NCI-H2171 treated with DMSO at 0.1 percent for 48 hours (cell line): ENCODE results near the gene PEPD.
"Not testable (repeated sequence)": the region's sequence is repeated elsewhere in the genome, so short reads cannot be mapped to it uniquely, and the experiment has no call there.

Source experiments
- DNase-seq: peaks from one replicate; lab custom pipeline; 2025; lab: John Stamatoyannopoulos, UW

The PEPD gene

DNA sequence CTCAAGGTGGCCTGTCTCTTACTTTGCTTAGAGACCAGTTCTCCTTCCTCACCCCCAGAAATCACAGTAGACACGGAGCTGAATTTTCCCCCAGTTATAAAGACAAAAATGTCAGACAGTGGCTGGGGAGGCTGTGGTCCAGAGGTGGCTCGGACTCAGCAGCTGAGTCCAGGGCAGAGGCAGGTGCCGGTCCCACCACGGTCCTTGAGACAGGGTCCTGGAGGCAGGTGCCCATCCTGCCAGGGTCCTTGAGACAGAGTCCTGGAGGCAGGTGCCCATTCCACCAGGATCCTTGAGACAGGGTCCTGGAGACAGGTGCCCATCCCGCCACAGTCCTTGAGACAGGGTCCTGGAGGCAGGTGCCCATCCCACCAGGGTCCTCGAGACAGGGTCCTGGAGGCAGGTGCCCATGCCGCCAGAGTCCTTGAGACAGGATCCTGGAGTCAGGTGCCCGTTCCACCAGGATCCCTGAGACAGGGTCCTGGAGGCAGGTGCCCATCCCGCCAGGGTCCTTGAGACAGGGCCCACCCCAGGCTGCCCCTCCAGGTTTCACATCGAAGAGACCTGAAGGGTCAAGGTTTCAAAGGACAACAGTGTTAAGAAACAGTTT is 23.1 kb downstream of the PEPD start:
- DNase-seq, result no peak

DNA sequence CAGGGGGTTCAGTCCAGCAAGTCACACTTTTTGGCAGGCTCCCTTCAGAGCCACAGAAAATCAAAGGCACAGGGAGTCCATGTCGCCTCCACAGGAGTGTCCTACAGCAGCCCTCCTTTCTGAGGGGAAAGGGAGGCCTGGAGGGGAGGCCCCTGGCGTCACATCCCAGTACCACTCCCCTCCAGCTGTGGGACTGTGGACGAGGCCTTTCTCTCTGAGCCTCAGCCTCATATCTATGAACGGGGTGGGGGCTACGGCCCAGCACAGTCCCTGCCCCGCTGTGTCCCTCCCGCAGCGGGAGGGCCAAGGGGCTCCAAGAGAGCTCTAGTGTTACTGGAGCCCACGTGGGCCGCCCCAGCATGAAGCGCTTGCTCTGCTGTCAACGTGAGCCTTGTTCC is 23.8 kb downstream of the PEPD start:
- no peak for DNase-seq

DNA sequence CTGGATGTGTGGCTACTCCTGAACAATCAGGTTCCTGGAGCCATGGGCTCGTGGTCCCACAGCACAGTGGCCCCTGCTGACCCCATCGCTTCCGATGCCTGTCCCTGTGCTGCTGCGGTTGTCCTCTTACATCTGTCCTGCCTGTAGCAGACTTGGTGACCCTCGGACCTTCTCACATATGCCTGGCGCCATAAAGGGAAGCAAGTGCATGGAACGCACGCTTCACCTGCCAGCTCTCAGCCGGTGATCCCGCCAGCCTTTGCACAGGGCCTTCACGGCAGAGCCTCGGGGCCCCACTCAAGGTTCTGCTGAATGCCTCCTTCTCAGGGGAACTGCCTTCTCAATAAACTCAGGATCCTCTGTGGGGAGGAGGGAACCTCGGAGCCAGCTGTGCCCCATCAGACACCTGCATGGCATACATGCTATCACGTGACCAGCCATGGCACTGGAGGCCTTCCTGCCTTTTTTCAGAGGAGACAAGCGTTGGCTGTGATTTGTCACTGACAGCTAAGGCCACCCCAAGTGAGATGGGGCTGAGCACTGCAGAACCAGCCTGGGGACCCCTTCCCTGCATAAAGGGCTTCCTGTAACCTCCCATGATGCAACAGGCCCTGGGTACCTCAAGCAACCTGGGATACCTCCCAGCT is 24.3 kb downstream of the PEPD start:
- no peak for DNase-seq

DNA sequence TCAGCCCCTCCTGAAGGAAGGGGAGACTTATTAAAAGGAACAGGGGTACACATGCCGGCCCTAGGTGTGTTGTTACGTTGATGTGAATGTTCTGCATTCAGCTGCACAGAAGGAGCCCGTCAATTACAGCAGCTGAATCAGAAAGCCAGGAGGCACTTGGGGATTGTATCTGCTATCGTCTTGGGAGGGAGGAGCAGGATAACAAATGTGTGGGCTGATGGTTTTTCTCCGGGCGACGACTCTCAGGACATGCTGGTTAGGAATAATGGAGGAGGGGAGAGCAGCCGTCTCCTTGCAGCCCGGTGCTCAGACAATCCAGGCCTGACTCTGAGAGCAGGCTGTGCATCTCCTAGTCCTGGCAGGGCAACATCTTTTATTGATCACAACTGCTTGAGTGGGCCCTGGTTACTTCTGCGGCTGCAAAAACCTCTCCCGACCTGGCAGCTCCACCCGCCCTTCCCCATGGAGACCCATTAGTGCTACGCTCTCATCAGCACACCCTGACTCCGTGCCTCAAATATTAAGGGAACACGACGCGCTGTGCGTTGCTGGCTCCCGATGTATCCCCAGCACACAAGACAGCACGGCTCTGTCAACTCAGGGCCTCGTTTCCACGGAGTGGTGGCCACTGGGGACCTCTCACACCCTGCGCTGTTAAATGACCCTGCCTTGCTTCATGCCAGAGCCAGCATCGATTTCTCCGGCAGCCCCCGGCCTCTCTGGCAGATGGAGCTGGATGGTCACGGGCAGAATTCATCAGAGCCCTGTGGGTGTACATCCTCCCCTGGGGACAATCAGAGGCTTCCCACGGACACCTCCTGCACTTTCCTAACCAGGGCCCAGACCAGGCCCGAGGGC is 25.3 kb downstream of the PEPD start:
- DNase-seq, result peak; percentile 10

DNA sequence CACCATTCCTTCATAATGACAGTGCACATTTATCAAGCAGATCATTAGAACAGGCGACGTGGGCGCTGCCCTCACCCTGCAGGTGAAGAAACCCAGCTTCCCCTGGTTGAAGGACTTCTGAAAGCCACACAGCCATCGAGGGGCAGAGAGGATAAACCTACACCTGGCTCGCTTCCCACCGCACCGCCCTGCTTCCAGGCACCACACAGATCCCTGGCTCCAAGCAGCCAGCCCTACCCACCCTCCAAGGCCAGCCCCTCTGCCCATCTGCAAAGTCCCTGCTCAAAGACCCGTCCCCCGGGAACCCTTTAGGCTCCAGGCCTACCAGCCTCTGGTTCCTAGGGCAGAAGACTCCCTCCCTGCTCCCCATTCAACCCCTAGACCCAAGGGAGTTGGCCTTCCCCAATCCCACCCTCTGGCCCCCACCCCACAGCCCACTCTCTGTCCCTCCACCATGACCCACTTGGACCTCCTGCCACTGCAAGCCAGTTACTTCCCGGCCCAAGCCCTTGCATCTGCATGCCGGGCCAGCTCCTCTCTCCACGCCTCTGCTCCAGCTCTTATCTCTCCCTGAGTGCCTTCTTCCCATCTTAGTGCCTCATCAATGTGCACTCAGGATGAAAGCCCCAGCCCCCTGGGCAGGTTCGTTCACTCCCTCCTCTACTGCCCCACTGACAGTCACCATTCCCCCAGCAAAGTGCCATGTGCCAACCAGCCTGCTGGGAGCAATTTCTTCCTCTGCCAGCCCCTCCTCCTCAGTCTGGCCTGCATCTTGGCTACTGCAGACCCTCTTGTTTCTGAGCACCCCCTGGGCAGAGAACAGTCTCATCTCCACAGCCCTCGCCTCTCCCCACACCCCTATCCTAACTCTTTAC is 28.0 kb downstream of the PEPD start:
- no peak for DNase-seq

DNA sequence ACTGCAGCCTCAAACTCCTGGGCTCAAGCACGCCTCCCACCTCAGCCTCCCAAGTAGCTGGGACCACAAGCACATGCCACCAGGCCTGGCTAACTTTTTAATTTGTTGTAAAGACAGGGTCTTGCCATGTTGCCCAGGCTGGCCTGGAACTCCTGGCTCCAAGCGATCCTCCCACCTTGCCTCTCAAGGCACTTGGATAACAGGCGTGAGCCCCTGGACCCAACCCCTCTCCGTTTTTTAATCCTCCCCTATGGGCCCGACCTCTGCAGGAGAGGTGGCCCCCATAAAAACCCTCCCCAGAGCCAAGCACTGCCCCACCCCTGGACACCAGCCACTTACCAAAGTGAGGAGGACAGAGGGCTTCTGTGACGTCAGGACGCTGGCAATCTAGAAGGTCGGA is 28.6 kb downstream of the PEPD start:
- no peak for DNase-seq

DNA sequence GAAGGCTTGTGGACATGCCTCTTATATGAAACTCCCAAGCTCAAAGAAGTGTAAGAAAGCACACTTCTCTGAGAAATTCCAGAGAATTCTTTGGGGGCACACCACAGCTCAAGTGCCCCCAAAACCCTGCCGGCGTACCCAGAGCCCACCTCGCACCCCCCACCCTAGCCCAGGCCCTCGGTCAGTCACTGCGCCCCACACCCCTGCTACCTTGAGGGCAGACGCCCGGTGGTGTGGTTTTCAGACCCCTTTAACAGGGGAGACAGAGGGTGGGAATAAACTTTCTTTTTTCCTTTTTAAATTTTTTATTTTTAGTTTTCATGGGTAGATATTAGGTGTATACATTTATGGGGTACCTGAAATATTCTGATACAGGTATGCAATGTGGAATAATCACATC is 29.5 kb downstream of the PEPD start:
- DNase-seq, result no peak

DNA sequence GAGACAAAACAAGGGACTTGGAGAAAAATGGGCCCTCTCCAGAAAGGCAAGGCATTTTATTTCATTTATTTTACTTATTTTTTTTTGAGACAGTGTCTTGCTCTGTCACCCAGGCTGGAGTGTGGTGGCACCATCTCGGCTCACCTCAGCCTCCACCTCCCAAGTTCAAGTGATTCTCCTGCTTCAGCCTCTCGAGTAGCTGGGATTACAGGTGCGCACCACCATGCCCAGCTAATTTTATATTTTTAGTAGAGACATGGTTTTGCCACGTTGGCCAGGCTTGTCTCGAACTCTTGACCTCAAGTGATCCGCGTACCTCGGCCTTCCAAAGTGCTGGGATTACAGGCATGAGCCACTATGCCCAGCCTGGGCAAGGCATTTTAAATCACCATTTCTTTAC is 31.0 kb downstream of the PEPD start:
- DNase-seq, result not testable (repeated sequence)

DNA sequence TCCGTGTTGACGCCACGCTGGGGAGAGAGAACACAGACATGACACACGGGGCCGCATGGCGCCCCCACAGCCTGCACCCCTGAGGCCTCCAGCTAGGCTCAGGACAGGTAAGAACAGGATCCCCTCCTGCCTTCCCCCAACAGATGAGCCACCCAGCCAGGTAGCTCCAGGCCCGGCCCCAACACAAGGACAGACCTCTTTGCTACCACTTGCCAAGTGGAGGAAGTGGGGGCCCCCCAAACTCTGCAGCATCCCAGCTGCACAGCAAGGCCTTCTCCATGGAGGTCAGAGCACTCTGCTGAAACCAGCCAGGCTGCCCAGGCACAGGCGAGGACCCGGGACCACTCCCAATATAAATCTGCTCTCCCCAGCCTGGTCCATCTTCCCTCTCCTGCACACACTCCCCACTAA is 31.5 kb downstream of the PEPD start:
- no peak for DNase-seq

DNA sequence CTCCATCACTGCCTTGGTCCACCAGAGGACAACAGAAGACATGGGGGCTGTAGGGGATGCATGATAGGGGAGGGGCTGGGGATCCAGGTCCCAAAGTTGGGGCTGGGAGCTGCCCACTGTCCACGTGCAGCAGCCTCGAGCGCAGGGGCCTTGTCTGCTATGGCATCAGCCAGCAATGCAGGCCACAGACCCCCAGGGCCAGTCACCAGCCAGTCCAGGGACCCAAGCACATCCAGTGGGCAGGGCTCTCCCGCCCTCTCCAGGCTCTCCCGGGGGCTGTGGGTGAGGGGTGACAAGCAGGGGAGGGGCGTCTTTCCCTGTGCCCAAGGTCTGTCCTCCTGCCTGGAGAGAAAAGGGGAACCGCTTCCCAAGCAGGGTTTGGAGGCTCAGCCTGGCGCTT is 32.8 kb downstream of the PEPD start:
- no peak for DNase-seq

DNA sequence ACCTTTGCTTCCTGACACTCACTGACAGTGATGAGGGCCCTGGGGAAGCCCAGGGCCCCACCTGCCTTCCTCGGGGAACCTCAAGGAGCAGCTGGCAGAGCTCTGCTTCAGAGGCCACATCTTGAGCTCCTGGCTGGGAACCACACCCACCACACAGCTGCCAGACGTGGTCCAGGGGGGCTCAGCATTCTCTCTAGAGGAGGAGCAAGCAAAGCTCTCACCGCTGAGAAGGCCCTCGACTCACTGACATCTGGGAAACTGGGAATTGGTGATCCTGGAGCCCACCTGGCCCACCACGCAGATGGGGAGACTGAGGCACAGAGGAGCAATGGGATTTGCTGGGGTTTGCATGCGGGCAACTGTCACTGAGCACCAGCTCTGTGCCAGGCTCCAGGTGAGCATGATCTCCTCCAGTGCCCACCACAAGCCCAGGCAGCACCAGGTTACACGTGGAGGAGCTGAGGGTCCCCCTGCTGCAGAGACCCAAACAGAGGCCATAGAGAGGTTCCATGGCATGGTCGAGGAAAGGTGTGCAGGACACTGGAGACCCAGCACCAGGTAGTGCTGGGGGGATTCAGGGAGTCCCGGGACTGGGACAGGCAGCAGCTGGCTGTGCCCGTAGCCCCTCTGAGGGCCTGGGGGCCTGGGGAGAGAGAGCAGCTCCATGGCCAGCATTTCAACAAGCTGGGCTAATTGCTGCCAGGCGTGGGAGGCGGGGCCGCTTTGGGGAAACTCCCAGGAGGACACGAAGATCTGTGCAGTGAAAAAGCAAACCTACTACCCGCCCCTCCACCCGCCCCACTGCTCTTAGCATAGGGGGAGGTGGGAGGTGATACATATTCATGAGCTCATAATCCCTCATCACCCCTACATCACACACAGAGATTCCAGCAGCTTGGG is 33.4 kb downstream of the PEPD start:
- peak; percentile 91 for DNase-seq

DNA sequence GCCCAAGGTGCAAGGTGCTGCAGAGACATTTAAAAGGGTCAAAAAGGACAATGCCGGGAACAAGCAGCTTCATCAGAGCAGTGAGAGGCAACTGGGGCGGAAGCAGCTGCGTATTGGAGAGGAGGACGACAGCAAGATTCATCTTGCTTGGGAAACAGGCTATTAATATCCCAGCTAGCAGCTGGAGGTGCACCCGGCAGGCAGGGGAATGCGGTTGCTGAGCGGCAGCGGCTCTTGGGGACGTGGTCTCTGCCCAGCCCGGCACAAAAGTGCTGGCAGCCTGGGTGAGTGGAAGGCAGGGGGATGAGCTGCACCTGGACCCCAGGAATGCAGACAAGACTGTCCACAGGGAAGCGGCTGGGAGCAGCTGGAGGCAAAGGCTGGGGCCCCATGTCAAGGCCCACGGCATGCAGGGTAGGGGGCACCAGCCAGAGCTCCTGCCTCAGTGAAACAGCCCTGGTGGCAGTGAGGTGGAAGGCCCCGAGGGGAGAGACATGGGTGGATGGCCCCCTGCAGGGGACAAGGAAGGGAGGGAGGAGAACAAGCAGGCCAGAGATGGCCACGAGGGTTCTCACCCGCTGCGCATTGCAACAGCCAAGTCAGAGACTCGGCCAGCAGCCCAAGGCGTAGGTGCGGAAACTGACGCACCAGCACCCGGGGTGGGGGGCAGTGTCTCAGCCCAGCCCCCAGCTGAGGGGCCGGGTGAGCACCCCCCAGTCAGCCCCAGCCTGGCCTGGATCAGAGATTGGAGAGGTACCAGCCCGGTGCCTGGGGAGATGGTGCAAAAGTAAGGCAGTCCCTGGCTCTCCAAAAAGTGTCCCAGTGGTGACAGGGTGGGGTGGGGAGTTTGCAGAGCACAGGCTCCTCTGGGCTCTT is 34.4 kb downstream of the PEPD start:
- peak; percentile 88 for DNase-seq

DNA sequence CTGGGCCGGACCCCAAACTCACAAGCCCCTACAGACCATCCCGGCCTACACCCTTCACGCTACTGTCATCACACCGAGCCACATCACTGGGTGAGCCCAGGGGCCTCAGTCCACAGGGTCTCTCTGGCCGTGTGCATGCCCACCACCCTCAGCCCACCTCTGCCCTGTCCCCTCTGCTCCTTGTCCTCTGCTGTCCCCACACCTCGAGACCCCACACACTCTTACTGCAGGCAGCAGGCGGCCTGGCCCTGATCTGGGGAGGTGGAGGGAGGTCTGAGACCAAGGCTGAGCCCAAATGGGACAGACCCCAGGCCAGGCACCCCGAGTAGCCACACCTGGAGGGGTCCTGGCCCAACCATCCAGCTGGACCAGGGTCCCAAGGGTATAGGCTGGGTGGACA is 35.2 kb downstream of the PEPD start:
- DNase-seq, result no peak

DNA sequence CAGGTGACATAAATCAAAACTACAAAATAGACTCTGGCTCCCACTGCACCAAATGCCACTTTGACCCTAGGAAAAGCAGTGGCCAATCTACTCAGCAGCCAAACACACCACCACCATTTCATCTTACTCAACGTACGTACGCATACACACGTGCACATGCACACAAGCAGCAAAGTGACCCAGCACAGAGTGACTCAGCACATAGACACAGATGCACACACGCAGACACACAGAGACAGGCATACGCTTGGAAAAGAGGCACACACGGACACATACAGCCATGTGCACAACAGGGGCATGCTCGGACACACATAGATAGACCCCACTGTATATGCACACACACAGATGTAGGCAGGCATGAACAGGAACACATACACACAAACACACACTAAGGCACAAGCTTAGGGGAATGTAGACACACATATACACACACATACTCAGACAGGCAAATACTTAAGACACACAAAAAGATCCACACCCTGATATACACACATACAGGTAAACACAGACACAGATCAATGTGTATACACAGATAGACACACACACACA is 37.3 kb downstream of the PEPD start:
- DNase-seq, result no peak

DNA sequence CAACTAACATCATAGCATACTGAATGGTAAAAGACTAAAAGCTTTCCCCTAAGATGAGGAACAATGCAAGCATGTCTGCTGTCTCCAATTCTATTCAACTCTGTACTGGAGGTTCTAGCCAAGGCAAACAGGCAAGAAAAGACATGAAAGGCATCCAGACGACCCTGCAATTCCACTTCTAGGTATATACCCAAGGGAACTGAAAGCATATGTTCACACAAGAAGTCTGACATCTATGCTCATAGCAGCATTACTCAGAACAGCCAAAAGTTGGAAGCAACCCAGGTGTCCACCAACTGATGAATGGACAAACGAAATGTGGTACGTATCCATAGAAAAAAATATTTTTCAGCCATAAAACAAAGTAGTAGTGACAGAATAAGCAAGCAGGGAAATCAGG is 39.1 kb downstream of the PEPD start:
- peak; percentile 96 for DNase-seq

DNA sequence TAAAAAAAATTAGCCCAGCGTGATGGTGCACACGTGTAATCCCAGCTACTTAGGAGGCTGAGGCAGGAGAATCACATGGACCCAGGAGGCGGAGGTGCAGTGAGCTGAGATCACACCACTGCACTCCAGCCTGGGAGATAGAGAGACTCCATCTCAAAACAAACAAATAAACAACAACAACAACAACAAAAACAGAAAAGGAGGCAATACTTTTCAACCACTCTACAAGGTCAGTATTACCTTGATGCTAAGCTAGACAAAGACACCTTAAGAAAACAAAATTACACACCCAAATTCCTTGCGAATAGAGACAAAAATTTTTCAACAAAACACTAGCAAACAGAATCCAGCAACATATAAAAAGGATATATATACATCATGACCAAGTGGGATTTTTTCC is 39.7 kb downstream of the PEPD start:
- DNase-seq, result peak; percentile 19

DNA sequence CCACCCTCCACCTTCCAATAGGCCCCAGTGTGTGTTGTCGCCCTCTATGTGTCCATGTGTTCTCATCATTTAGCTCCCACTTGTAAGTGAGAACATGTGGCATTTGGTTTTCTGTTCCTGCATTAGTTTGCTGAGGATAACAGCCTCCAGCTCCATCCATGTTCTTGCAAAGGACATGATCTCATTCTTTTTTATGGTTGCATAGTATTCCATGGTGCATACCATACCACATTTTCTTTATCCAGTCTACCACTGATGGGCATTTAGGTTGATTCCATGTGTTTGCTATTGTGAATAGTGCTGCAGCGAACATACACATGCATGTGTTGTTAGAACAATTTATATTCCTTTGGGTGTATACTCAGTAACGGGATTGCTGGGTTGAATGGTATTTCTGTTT is 42.0 kb downstream of the PEPD start:
- not testable (repeated sequence) for DNase-seq

DNA sequence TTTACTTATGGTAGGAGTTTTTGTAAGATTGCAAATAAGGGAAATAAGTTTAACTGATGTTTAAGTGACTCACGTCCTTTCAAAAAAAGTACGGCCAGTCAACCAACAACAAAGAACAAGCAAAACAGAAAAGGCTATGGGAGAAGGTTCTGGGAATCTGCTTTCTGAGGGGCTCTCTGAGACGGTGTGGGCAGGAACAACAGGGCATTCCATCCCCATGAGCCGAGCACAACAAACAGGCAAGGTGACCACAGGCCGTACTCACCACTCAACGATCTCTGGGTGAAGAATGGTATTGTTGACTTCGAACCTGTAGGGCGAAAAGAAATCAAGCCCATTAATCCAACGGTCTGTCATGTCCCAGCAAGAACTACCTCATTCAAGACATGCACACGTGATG is 43.8 kb downstream of the PEPD start:
- DNase-seq, result no peak

DNA sequence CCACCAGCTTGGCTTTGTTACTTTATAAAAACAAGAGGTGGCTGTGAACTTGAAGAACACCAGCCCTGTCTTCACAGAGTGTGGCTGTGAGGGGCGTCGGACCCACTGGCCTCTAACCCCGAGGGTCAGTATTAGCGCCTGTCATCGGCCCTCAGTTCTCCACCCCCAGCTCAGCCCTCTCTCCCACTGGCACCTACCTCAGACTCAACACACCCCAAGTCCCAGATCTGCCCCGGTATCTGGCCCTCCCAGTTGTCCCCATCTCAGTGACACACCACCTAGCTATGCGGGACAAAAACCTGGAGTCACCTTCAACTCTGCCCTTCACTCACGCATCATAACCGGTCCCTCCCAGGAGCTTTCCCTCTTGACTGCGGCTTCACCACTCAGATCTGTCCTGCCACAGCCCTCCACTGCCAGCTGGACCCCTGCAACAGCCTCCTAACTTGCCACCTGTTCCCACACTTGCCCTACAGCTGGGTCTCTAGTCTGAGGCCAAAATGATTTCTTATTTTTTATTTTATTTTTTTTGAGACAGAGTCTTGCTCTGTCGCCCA is 45.4 kb downstream of the PEPD start:
- DNase-seq, result no peak
